ENCODE measurements around the gene CDH4. TPM values are rescaled to one million over a fixed set of nuclear protein-coding genes. Genes with fewer than 3 reads are reported as not detected.
"Not testable (repeated sequence)": the region's sequence is repeated elsewhere in the genome, so short reads cannot be mapped to it uniquely, and the experiment has no call there.

CDH4 gene
- total RNA-seq, 4 donors from 2014 or later = 0.71 to 4.2 (median 2.9) TPM

DNA sequence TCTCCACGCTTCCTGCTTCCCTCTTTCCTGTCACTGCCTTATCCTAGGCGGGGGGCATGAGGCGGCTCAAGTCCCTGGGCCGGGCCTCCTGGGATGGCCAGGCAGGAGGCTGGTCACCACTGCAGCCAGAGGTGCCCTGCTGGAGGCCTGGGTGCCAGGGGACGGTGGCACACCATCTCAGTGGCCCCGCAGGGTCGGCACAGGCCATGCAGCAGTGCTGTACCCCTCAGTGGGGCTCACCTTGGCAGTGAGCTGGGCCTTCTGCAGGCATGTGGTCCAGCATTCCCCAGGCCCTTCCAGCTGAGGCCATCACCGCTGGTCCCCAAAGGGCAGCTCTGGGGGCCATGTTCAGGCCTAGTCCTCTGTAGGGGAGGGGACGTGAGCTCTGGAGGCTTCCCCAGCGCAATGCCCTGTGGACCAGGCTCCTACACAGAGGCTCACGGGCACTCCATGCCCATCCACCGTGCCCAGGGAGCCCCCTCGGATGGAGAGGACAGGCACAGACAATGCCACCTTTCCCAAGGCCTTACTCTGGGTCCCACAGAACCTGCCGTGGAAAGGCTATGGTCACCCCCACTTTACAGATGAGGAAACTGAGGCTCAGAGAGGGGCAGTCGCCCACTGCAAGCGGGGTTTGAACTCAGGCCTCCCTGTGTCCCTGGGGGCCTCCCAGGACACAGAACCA lies 689.8 kb downstream of the CDH4 start:
- WGBS, 2 donors = 83 to 91% methylated on average over 13 to 16 of the region's 16 CpGs
- no peak for DNase-seq (ENCODE audit: low spot score in 2 of 2)
- TF ChIP-seq POLR2A (IDR thresholded peaks at IDR 0.05) = no peak
- TF ChIP-seq, protein P1, sequence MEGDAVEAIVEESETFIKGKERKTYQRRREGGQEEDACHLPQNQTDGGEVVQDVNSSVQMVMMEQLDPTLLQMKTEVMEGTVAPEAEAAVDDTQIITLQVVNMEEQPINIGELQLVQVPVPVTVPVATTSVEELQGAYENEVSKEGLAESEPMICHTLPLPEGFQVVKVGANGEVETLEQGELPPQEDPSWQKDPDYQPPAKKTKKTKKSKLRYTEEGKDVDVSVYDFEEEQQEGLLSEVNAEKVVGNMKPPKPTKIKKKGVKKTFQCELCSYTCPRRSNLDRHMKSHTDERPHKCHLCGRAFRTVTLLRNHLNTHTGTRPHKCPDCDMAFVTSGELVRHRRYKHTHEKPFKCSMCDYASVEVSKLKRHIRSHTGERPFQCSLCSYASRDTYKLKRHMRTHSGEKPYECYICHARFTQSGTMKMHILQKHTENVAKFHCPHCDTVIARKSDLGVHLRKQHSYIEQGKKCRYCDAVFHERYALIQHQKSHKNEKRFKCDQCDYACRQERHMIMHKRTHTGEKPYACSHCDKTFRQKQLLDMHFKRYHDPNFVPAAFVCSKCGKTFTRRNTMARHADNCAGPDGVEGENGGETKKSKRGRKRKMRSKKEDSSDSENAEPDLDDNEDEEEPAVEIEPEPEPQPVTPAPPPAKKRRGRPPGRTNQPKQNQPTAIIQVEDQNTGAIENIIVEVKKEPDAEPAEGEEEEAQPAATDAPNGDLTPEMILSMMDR (IDR thresholded peaks at IDR 0.05) = no peak
- intact Hi-C loops (cut with DNase I; ENCODE audit: low total_unique reads) = no loop called here
- H3K4me3 ChIP-seq (ENCODE audit: low read depth, poor library complexity, severe bottlenecking) = no peak overlapping the region

DNA sequence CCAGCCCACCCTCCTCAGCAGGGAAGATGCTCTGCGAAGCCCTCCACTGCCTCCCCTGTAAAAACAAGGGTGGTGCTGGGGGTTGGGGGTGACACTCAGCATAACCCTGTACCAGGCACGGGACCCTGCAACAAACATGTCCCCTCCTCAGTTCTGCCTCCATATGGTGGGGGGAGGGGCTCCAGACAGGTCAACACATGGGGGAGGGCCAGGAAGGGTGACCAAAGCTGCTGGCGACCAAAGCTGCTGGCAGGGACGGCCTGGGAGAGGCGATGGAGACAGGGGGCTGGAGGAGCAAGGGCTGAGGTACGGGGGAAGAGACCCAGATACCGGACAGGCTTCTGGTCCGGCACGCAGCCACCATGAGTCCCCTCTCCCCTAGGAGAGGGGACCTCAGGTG lies 690.5 kb downstream of the CDH4 start:
- no peak overlapping the region for H3K4me3 ChIP-seq (ENCODE audit: low read depth, poor library complexity, severe bottlenecking)
- intact Hi-C loops (cut with DNase I; ENCODE audit: low total_unique reads) = no loop called here
- DNase-seq (ENCODE audit: low spot score in 2 of 2) = peak in 1 of 2 donors; percentile 28
- TF ChIP-seq, protein P1 (IDR thresholded peaks at IDR 0.05) = no peak
- TF ChIP-seq POLR2A (IDR thresholded peaks at IDR 0.05) = no peak
- 68 to 92% methylated on average over 9 of the region's 9 CpGs for WGBS, 2 donors

DNA sequence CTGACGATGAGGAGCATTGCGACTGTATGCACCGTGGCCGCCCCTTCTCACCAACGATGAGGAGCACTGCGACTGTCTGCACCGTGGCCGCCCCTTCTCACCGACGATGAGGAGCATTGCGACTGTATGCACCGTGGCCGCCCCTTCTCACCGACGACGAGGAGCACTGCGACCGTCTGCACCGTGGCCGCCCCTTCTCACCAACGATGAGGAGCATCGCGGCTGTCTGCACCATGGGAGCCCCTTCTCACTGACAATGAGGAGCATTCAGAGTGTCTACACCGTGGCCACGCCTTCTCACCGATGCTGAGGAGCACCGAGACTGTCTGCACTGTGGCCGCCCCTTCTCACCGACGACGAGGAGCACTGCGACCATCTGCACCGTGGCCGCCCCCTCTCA lies 692.9 kb downstream of the CDH4 start:
- peak in 1 of 2 donors; percentile 5 for DNase-seq (ENCODE audit: low spot score in 2 of 2)
- WGBS, 2 donors = 99% methylated on average over 12 of the region's 34 CpGs; no CpG with 5 or more reads in 1 of the 2 donors
- H3K4me3 ChIP-seq (ENCODE audit: low read depth, poor library complexity, severe bottlenecking); intact Hi-C loops (cut with DNase I; ENCODE audit: low total_unique reads): not testable (repeated sequence)

DNA sequence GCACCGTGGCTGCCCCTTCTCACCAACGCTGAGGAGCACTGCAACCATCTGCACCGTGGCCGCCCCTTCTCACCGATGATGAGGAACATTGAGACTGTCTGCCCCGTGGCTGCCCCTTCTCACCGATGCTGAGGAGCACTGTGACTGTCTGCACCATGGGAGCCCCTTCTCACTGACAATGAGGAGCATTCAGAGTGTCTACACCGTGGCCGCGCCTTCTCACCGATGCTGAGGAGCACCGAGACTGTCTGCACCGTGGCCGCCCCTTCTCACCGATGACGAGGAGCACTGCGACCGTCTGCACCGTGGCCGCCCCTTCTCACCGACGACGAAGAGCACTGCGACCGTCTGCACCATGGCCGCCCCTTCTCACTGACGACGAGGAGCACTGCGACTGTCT lies 693.4 kb downstream of the CDH4 start:
- H3K4me3 ChIP-seq (ENCODE audit: low read depth, poor library complexity, severe bottlenecking); intact Hi-C loops (cut with DNase I; ENCODE audit: low total_unique reads): not testable (repeated sequence)
- WGBS, 2 donors = 94% methylated on average over 16 of the region's 29 CpGs; no CpG with 5 or more reads in 1 of the 2 donors
- peak in 1 of 2 donors; percentile 36 for DNase-seq (ENCODE audit: low spot score in 2 of 2)

DNA sequence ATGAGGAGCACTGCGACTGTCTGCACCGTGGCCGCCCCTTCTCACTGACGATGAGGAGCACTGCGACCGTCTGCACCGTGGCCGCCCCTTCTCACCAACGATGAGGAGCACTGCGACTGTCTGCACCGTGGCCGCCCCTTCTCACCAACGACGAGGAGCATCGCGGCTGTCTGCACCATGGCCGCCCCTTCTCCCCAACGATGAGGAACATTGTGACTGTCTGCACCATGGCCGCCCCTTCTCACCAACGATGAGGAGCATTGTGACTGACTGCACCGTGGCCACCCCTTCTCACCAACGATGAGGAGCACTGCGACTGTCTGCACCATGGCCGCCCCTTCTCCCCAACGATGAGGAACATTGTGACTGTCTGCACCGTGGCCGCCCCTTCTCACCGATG lies 696.0 kb downstream of the CDH4 start:
- H3K4me3 ChIP-seq (ENCODE audit: low read depth, poor library complexity, severe bottlenecking); intact Hi-C loops (cut with DNase I; ENCODE audit: low total_unique reads): not testable (repeated sequence)
- DNase-seq (ENCODE audit: low spot score in 2 of 2) = peak in 1 of 2 donors; percentile 57
- WGBS, 2 donors = 82 to 85% methylated on average over 28 of the region's 28 CpGs

DNA sequence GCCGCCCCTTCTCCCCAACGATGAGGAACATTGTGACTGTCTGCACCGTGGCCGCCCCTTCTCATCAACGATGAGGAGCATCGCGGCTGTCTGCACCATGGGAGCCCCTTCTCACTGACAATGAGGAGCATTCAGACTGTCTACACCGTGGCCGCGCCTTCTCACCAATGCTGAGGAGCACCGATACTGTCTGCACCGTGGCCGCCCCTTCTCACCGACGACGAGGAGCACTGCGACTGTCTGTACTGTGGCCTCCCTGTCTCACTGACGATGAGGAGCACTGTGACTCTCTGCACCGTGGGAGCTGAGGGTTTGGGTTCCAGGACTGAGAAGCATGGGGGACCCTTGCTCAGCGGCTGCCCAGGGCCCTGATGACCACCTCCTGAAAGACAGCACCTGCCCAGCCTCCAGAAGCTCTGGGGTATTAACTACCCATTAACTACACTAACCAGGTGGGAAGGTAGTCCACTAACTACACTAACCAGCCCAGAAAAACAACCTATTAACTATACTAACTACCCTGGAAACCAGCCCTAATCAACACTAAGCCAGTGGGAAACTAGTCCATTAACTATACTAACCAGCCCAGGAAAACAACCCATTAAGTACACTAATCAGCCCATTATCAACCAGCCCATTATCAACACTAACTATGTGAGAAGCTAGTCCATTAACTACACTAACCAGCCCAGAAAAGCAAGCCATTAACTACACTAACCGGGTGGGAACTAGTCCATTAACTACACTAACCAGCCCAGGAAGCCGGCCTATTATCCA lies 696.7 kb downstream of the CDH4 start:
- H3K4me3 ChIP-seq (ENCODE audit: low read depth, poor library complexity, severe bottlenecking) = no peak overlapping the region
- TF ChIP-seq, protein P1 (IDR thresholded peaks at IDR 0.05) = no peak
- no peak for TF ChIP-seq POLR2A (IDR thresholded peaks at IDR 0.05)
- peak in 1 of 2 donors; percentile 42 for DNase-seq (ENCODE audit: low spot score in 2 of 2)
- WGBS, 2 donors = 85 to 97% methylated on average over 21 of the region's 22 CpGs
- intact Hi-C loops (cut with DNase I; ENCODE audit: low total_unique reads) = no loop called here

DNA sequence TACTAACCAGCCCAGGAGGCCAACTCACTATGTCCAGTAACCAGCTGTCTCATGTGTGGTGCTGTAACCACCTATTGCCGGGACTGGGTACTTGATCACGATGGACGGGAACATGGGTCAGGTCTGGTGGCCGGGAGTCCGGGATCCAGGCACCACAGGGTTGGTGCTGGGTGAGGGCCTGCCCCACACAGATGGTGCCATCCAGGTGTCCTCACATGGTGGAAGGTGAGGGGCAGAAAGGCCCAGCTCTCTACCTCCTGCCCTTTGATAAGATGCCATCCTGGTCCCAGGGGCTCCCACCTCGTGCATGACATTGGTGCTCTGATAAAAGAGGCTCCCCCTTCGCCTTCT lies 697.3 kb downstream of the CDH4 start:
- TF ChIP-seq, protein P1 (IDR thresholded peaks at IDR 0.05) = no peak
- TF ChIP-seq POLR2A (IDR thresholded peaks at IDR 0.05) = no peak
- 86 to 91% methylated on average over 7 of the region's 7 CpGs for WGBS, 2 donors
- peak in 1 of 2 donors; percentile 67 for DNase-seq (ENCODE audit: low spot score in 2 of 2)
- no peak overlapping the region for H3K4me3 ChIP-seq (ENCODE audit: low read depth, poor library complexity, severe bottlenecking)
- intact Hi-C loops (cut with DNase I; ENCODE audit: low total_unique reads) = no loop called here
